ENCODE results near the gene TYROBP.

TYROBP gene

GRCh38 chr19:35874392-35874930, 33.6 kb downstream of the TYROBP start:
- no peak for DNase-seq (ENCODE audit: low read depth in 4 of 4, low spot score in 1 of 4)

DNA sequence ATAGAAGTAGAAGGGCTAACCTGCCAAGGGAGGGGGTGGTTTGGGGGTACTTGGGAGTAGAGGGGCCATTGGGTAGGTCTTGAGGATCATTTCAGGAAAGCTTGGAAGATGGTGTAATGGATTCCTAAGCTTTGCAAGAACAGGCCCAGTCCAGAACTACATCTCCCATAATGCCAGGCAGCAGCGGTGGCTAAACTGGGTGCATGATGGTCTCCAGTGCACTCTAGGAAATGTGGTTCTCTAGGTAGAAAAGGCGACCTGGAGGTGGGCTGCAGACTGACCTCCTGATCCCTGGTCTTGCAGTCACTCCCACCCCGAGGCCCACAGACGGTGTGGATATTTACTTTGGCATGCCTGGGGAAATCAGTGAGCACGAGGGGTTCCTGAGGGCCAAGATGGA, 35.9 kb downstream of the TYROBP start:
- DNase-seq (ENCODE audit: low read depth in 4 of 4, low spot score in 1 of 4): no peak

DNA sequence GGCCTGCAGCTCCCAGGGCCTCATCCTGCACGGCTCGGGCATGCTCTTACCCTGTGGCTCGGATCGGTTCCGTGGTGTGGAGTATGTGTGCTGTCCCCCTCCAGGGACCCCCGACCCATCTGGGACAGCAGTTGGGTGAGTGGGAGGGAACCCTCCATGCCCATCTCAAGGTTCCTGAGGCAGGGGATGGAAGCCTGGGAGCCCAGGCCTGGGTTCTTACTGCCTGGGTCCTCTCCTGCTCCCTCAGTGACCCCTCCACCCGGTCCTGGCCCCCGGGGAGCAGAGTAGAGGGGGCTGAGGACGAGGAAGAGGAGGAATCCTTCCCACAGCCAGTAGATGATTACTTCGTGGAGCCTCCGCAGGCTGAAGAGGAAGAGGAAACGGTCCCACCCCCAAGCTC, 36.5 kb downstream of the TYROBP start:
- no peak for DNase-seq (ENCODE audit: low read depth in 4 of 4, low spot score in 1 of 4)

DNA sequence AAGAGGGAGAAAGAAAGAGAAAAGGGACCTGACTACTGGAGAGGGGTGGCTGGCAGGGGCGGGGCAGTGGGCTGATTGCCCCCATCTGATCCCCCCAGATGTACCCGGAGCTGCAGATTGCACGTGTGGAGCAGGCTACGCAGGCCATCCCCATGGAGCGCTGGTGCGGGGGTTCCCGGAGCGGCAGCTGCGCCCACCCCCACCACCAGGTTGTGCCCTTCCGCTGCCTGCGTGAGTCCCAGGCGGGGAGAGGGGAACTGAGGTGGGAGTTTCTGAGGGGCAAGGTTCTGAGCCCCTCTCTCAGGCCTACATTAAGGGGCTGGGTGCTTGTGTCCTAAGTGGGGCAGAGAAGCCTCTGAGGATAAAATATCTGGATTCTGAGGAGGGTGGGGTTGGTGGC, 37.3 kb downstream of the TYROBP start:
- no peak for DNase-seq (ENCODE audit: low read depth in 4 of 4, low spot score in 1 of 4)

DNA sequence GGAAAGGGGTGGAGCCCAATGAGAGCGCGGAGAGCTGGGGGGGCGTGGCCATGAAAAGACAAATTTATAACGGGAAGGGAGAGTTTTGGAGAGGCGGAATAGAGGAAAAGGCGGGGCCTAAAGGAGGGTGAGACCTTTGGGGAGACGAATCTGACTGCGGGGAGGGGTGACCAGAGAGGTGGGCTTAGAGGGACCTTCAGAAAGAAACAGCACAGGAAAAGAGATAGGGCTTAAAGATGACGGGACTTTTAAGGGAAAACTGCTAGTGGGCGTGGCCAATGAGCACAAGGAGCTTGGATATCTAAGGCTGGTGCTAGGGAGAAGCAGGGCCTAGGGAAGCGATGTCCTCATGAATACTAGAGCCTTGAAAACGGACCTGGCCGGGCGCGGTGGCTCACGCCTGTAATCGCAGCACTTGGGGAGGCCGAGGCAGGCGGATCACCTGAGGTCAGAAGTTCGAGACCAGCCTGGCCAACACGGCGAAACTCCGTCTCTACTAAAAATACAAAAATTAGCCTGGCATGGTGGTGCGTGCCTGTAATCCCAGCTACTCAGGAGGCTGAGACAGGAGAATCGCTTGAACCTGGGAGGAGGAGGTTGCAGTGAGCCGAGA, 37.9 kb downstream of the TYROBP start:
- peak in 1 of 4 experiments; percentile 51 for DNase-seq (ENCODE audit: low read depth in 4 of 4, low spot score in 1 of 4)

GRCh38 chr19:35869327-35870123, 38.6 kb downstream of the TYROBP start:
- DNase-seq (ENCODE audit: low read depth in 4 of 4, low spot score in 1 of 4): peak; percentile 39 to 83 (median 66)

GRCh38 chr19:35868823-35869326, 39.2 kb downstream of the TYROBP start:
- no peak for DNase-seq (ENCODE audit: low read depth in 4 of 4, low spot score in 1 of 4)

GRCh38 chr19:35868172-35868822, 39.8 kb downstream of the TYROBP start, which contains the start of gene APLP1:
Gene APLP1 (plus strand): TSS chr19:35868574. CDS start chr19:35868637, 63 bp downstream.
- peak; percentile 37 to 75 (median 58) for DNase-seq (ENCODE audit: low read depth in 4 of 4, low spot score in 1 of 4)

DNA sequence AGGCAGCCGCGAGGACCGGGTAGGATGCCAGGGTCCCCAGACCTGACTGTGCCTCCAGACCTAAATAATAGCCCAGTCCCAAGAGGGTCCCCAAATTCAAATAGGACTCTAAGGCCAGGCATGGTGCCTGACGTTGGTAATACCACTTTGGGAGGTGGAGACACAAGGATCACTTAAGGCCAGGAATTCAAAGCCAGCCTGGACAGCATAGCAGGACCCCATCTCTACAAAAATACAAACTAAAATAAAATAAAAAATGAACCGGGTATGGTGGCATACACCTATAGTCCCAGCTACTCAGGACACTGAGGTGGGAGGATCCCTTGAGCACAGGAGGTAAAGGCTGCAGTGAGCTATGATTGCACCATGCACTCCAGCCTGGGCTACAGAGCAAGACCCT, 45.1 kb downstream of the TYROBP start:
- no peak for DNase-seq (ENCODE audit: low read depth in 4 of 4, low spot score in 1 of 4)

- DNase-seq (ENCODE audit: low read depth in 4 of 4, low spot score in 1 of 4): no peak
Observed at GRCh38 chr19:35862528-35862927, 45.6 kb downstream of the TYROBP start.

- DNase-seq (ENCODE audit: low read depth in 4 of 4, low spot score in 1 of 4): no peak
Observed at GRCh38 chr19:35861640-35862160, 46.4 kb downstream of the TYROBP start.

DNA sequence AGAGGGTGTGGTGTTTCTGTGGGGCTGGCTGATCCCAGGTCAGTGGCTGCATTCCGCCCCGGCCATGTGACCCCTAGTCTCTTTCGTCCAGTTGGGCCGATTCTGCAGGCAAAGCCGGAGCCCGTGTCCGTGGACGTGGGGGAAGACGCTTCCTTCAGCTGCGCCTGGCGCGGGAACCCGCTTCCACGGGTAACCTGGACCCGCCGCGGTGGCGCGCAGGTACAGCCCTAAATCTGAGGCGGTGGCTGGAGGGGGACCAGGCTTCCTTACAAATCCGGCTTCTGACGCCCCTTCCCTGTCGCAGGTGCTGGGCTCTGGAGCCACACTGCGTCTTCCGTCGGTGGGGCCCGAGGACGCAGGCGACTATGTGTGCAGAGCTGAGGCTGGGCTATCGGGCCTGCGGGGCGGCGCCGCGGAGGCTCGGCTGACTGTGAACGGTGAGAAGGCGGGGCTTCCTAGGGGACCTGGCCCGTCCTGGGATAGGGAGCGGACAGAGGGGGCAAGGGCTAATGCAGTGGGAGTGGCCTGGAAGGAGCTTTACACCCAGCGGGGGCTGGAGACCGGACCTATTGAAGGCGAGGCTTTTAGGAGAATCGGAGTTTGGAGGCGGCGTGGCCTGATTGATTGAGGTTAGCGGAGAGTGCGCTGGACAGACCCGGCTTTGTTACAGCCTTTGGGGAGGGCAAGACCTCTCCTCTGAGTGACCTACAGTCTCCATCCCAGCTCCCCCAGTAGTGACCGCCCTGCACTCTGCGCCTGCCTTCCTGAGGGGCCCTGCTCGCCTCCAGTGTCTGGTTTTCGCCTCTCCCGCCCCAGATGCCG, 47.1 kb downstream of the TYROBP start:
- no peak for DNase-seq (ENCODE audit: low read depth in 4 of 4, low spot score in 1 of 4)

- no peak for DNase-seq (ENCODE audit: low read depth in 4 of 4, low spot score in 1 of 4)
Observed at GRCh38 chr19:35860436-35860817, 47.7 kb downstream of the TYROBP start.

GRCh38 chr19:35859414-35859813, 48.7 kb downstream of the TYROBP start:
- no peak for DNase-seq (ENCODE audit: low read depth in 4 of 4, low spot score in 1 of 4)

DNA sequence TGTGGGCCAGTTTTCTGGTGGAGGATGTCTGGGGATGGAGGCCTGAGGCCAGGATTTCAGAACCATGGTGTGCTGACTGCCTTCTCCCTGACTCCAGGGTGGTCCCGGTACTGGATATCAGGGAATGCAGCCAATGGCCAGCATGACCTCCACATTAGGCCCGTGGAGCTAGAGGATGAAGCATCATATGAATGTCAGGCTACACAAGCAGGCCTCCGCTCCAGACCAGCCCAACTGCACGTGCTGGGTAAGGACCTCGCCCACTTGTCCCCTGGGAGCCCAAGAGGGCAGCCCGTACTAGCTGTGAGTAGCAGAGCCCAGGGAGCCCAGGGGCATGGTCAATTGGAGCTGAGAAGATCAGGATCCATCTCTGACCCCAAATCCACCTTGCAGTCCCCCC, 49.8 kb downstream of the TYROBP start:
- no peak for DNase-seq (ENCODE audit: low read depth in 4 of 4, low spot score in 1 of 4)

GRCh38 chr19:35856546-35857149, 51.4 kb downstream of the TYROBP start, which contains the start of gene KIRREL2:
Gene KIRREL2 (plus strand): TSS chr19:35856911. CDS start chr19:35857120, 209 bp downstream.
- DNase-seq (ENCODE audit: low read depth in 4 of 4, low spot score in 1 of 4): peak in 2 of 4 experiments; percentile 14 to 20
